Mucosa of descending colon (tissue), 3 donors: Measurements from ENCODE around the gene DNMT3A. TPM values are rescaled to one million over a fixed set of nuclear protein-coding genes. Genes with fewer than 3 reads are reported as not detected.

ENCODE experiments used
- ATAC-seq: fragments of 200-7000 bp; cut with Tn5 transposase; one replicate; pipeline ENCODE4 v1.9.1; 2020; ENCODE audit warnings: mild to moderate bottlenecking, moderate library complexity
- DNase-seq, 3 donors: peaks; one replicate each; pipeline ENCODE4 v3.0.0-alpha.2; 2020
- H3K36me3 ChIP-seq: fragments of 200-600 bp; one replicate; pipeline ENCODE4 v1.8.0; 2021; ENCODE audit warnings: low read depth, mild to moderate bottlenecking
- H3K4me1 ChIP-seq: fragments of 200-600 bp; one replicate; pipeline ENCODE4 v1.8.0; 2021; ENCODE audit warnings: low read depth, mild to moderate bottlenecking
- H3K4me3 ChIP-seq: fragments of 200-600 bp; one replicate; pipeline ENCODE4 v1.8.0; 2021; ENCODE audit warnings: mild to moderate bottlenecking
- H3K9me3 ChIP-seq: fragments of 200-600 bp; one replicate; pipeline ENCODE4 v1.8.0; 2021; ENCODE audit warnings: mild to moderate bottlenecking
- intact Hi-C, 2 donors: fragments of 100-400 bp; cut with DNase I in 1 of 2; cut with micrococcal nuclease in 1 of 2; formaldehyde crosslinking; loops; one replicate each; pipeline versions ENCODE4 v1.11.0 to v1.11.1; 2022; cut with DNase I, micrococcal nuclease
- total RNA-seq, 3 donors: library from RNA; stranded (reverse); fragmentation: NEBNext Ultra II Directional in 2 of 3; extraction: Animal tissue kit (Norgen Biotek cat#: 25700) in 2 of 3; gene quantifications; one replicate each; pipeline versions ENCODE4 v1.2.1 to v1.2.4, GENCODE V29; 2021 to 2023
- TF ChIP-seq, protein P1 (sequence below): fragments of 200-600 bp; IDR thresholded peaks from one replicate; pipeline ENCODE4 v1.8.0; 2022; ENCODE audit warnings: antibody characterized with exemption, mild to moderate bottlenecking
- donor health status: DM: no; HTN: no; CAD: no; lungs with moderate emphysema.
- donor health status: DM: no; HTN: no; CAD: no.
- donor health status: DM: no; HTN: yes; CAD: no.

DNMT3A gene
- total RNA-seq, 3 donors from 2014 or later: 31.2 to 50.8 (median 33.0) TPM

DNA sequence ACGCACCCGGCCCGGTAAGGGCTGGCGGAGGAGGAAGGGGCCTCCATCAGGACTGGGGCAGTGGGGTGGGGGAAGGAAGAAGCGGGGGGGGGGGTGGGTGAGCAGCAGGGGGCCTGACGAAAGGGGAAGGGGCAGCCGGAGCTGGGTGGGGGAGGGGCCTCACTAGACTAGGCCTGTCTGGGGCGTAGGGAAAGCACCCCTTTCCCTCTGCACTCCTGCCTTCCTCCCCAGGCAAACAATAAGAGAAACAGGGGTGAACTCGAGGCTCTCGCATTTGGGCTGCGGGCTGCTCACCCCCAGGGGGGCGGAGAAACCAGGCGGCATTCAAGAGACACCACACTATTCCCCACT is 90.7 kb downstream of the DNMT3A start:
- Histone ChIP-seq H3K9me3 (no peaks in the 10 kb centered on the region), H3K4me1 (peaks cover 7% of the 10 kb centered on the region), H3K36me3 (peaks cover 9% of the 10 kb centered on the region), H3K4me3 (no peak overlapping the region)
- ATAC-seq (peak; percentile 6), DNase-seq (no peak)
- intact Hi-C loops: no loop called here
- TF ChIP-seq, protein P1, sequence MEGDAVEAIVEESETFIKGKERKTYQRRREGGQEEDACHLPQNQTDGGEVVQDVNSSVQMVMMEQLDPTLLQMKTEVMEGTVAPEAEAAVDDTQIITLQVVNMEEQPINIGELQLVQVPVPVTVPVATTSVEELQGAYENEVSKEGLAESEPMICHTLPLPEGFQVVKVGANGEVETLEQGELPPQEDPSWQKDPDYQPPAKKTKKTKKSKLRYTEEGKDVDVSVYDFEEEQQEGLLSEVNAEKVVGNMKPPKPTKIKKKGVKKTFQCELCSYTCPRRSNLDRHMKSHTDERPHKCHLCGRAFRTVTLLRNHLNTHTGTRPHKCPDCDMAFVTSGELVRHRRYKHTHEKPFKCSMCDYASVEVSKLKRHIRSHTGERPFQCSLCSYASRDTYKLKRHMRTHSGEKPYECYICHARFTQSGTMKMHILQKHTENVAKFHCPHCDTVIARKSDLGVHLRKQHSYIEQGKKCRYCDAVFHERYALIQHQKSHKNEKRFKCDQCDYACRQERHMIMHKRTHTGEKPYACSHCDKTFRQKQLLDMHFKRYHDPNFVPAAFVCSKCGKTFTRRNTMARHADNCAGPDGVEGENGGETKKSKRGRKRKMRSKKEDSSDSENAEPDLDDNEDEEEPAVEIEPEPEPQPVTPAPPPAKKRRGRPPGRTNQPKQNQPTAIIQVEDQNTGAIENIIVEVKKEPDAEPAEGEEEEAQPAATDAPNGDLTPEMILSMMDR: no peak

DNA sequence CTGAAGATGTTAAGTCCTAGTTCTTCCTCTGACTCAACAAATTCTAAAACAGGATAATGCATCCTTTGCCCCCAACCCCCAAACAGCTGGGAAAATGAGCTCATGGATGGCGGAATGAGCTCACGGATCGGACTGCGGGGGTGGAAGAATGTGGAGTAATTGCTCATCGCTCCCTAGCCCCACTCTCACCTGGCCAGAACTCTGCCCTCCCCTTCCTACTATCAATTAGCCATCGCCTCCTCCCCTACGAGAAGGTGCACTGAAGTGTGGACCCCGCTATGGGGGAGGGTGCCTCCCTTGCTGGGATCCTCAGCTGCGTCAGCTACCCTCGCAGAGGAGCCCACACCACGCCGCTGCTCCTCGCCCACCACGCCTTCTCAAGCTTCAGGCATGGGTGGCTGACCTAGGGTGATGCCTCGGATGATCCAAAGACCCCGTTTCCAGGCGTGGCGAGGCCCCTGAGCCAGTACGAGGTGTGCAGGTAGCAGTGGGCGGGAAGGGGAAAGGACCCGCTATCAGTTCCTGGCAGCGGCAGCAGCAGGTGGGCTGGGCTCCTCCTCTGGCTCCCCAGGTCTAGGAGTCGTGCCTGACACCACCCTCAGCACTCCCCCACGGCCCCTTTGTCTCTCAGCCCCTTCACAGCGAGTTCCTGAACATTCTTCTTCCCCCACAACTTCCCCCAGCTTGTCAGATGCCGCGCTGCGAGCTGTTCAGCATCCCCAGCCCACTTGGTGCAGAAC is 91.2 kb downstream of the DNMT3A start:
- TF ChIP-seq, protein P1: no peak
- peaks cover 9% of the 10 kb centered on the region for H3K36me3 ChIP-seq
- DNase-seq: peak in 1 of 3 donors; percentile 42
- no peak for ATAC-seq
- peaks cover 7% of the 10 kb centered on the region for H3K4me1 ChIP-seq
- H3K9me3 ChIP-seq: no peaks in the 10 kb centered on the region
- intact Hi-C loops: no loop called here
- no peak overlapping the region for H3K4me3 ChIP-seq

DNA sequence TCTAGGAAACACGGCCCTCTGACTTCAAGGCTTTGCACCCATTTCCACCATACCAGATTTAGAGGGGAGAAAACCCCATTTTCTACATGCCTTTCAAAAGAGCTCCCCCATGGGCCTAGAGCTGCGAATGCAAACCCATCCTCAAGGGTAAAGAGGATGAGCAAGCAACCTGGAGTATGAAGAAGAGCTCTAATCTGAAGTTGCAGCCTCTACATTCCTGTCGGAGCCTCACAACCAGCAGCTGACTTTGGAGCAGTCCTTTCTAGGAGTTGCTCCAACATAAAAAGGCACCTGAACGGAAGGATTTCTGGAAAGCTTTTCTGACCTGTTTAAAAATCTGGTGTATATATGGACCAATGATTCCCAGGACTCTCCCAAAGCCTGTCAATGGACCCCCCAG is 91.9 kb downstream of the DNMT3A start:
- TF ChIP-seq, protein P1: no peak
- intact Hi-C loops: no loop called here
- Histone ChIP-seq H3K4me1 (peaks cover 7% of the 10 kb centered on the region), H3K36me3 (peaks cover 11% of the 10 kb centered on the region), H3K4me3 (no peak overlapping the region), H3K9me3 (no peaks in the 10 kb centered on the region)
- DNase-seq (no peak), ATAC-seq (no peak)

DNA sequence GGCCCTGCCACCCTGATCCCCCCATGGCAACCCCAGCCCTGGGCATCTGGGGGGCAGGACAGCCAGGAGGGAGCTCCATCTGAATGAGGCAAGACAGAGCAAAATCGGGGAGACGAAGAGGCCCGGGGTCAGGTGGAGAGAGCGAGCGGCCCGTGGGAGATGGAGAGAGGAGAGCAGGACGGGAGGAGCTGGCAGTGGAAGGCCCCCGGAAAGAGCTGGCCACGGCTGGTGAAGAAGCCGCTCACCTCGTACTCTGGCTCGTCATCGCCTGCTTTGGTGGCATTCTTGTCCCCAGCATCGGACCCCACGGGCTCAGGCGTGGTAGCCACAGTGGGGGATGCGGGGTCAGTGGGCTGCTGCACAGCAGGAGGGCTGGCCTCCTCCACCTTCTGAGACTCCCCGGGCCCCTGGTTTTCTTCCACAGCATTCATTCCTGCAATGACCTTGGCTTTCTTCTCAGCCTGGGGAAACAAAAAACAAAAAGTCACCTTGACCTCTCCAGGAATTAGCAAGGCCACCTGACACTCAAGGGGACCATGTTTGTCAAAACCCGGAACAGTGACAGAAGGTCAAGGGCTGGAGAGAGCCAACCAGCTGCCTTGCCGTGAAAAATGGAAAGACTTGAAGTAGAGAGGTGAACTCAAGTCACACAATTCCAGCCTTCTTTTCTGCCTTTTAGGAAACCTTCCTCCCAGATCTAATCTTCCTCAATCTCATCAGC is 93.8 kb downstream of the DNMT3A start:
- Histone ChIP-seq H3K36me3 (peaks cover 18% of the 10 kb centered on the region), H3K4me3 (no peak overlapping the region), H3K9me3 (no peaks in the 10 kb centered on the region), H3K4me1 (peaks cover 6% of the 10 kb centered on the region)
- no peak for DNase-seq
- ATAC-seq: no peak
- TF ChIP-seq, protein P1: no peak
- intact Hi-C loops: no loop called here

DNA sequence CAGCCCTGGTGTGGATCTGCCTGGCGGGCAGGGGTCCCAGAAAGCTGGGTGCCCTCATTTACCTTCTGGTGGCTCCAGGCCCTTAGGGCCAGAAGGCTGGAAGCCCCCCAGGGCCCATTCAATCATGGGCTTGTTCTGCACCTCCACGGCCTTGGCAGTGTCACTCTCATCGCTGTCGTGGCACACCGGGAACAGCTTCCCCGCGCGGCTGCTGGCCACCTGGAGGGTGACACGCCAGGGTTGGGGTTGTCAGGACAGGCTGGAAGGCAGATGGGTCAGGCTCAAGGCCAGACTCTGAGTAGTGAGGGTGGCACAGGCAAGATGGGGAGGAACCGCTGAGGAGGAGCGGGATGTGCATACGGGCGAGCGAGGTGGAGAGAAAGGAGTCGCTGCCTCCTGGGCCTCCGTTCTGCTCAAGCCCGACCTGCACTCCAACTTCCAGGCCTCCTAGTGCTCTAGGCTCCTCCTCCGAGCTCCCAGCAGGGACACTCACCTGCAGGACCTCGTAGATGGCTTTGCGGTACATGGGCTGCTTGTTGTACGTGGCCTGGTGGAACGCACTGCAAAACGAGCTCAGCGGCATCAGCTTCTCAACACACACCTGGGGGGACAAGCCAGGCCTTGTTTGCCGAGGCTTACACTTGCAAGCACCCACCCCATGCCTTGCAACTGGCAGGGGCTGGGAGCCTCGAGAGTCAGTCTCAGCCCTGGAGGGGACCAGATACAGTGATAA is 95.0 kb downstream of the DNMT3A start:
- Histone ChIP-seq H3K4me3 (no peak overlapping the region), H3K4me1 (peaks cover 4% of the 10 kb centered on the region), H3K9me3 (no peaks in the 10 kb centered on the region), H3K36me3 (peaks cover 18% of the 10 kb centered on the region)
- intact Hi-C loops: no loop called here
- ATAC-seq (no peak), DNase-seq (no peak)
- TF ChIP-seq, protein P1: no peak
